Effector memory CD4-positive, alpha-beta T cell (primary cell): Measurements from ENCODE around the gene GSG1L2.

Experiments
- DNase-seq, 3 donors: peaks; one replicate each; pipeline ENCODE4 v3.0.0-alpha.2; 2020
- H3K27ac ChIP-seq: 2 replicates; pipeline ENCODE4 v1.7.0; 2013; ENCODE audit warnings: mild to moderate bottlenecking, low read length, moderate library complexity; ENCODE audit not compliant: insufficient read depth, poor library complexity, severe bottlenecking
- H3K27me3 ChIP-seq: replicated peaks from 2 replicates; pipeline ENCODE4 v1.7.0; 2013; ENCODE audit warnings: mild to moderate bottlenecking, low read length; ENCODE audit not compliant: insufficient read depth, control insufficient read depth, poor library complexity, severe bottlenecking
- H3K36me3 ChIP-seq: 2 replicates; pipeline ENCODE4 v1.7.0; 2013; ENCODE audit warnings: mild to moderate bottlenecking, low read length, moderate library complexity; ENCODE audit not compliant: control insufficient read depth, insufficient read depth
- H3K4me1 ChIP-seq: 2 replicates; pipeline ENCODE4 v1.7.0; 2013; ENCODE audit warnings: low read length, mild to moderate bottlenecking; ENCODE audit not compliant: control insufficient read depth, insufficient read depth, poor library complexity, severe bottlenecking
- H3K4me3 ChIP-seq: 2 replicates; pipeline ENCODE4 v1.7.0; 2013; ENCODE audit warnings: low read length, low read depth, mild to moderate bottlenecking; ENCODE audit not compliant: insufficient read depth, poor library complexity, severe bottlenecking
- H3K9me3 ChIP-seq: 2 replicates; pipeline ENCODE4 v1.7.0; 2013; ENCODE audit warnings: mild to moderate bottlenecking, low read length, moderate library complexity; ENCODE audit not compliant: control insufficient read depth

GSG1L2 gene

GRCh38 chr17:9771465-9771864, 50.4 kb downstream of the GSG1L2 start:
- H3K9me3 ChIP-seq: no peaks in the 10 kb centered on the region
- H3K27ac ChIP-seq: no peak overlapping the region
- no peaks in the 10 kb centered on the region for H3K27me3 ChIP-seq
- no peak for DNase-seq
- no peaks in the 10 kb centered on the region for H3K4me1 ChIP-seq
- H3K36me3 ChIP-seq: no peaks in the 10 kb centered on the region
- H3K4me3 ChIP-seq: no peak overlapping the region

- H3K9me3 ChIP-seq: no peaks in the 10 kb centered on the region
- no peaks in the 10 kb centered on the region for H3K4me1 ChIP-seq
- H3K36me3 ChIP-seq: no peaks in the 10 kb centered on the region
- DNase-seq: no peak
- H3K4me3 ChIP-seq: no peak overlapping the region
- H3K27ac ChIP-seq: no peak overlapping the region
- no peaks in the 10 kb centered on the region for H3K27me3 ChIP-seq
Observed at GRCh38 chr17:9769036-9769695, 52.7 kb downstream of the GSG1L2 start.

- DNase-seq: no peak
- no peak overlapping the region for H3K4me3 ChIP-seq
- H3K36me3 ChIP-seq: no peaks in the 10 kb centered on the region
- H3K27ac ChIP-seq: no peak overlapping the region
- H3K27me3 ChIP-seq: no peaks in the 10 kb centered on the region
- H3K9me3 ChIP-seq: no peaks in the 10 kb centered on the region
- no peaks in the 10 kb centered on the region for H3K4me1 ChIP-seq
Observed at GRCh38 chr17:9768381-9768934, 53.4 kb downstream of the GSG1L2 start.

- Histone ChIP-seq H3K4me1 (no peaks in the 10 kb centered on the region), H3K4me3 (no peak overlapping the region), H3K27ac (no peak overlapping the region), H3K27me3 (no peaks in the 10 kb centered on the region), H3K36me3 (no peaks in the 10 kb centered on the region), H3K9me3 (no peaks in the 10 kb centered on the region)
- DNase-seq: no peak
Observed at GRCh38 chr17:9767432-9767991, 54.4 kb downstream of the GSG1L2 start.

GRCh38 chr17:9766970-9767369, 54.9 kb downstream of the GSG1L2 start:
- H3K4me3 ChIP-seq: no peak overlapping the region
- no peak for DNase-seq
- no peaks in the 10 kb centered on the region for H3K27me3 ChIP-seq
- no peaks in the 10 kb centered on the region for H3K9me3 ChIP-seq
- no peak overlapping the region for H3K27ac ChIP-seq
- H3K4me1 ChIP-seq: no peaks in the 10 kb centered on the region
- H3K36me3 ChIP-seq: no peaks in the 10 kb centered on the region

GRCh38 chr17:9765322-9765721, 56.6 kb downstream of the GSG1L2 start:
- no peaks in the 10 kb centered on the region for H3K9me3 ChIP-seq
- no peaks in the 10 kb centered on the region for H3K27me3 ChIP-seq
- no peaks in the 10 kb centered on the region for H3K36me3 ChIP-seq
- H3K4me1 ChIP-seq: no peaks in the 10 kb centered on the region
- H3K4me3 ChIP-seq: no peak overlapping the region
- no peak overlapping the region for H3K27ac ChIP-seq
- no peak for DNase-seq

GRCh38 chr17:9763643-9764042, 58.2 kb downstream of the GSG1L2 start:
- DNase-seq: no peak
- Histone ChIP-seq H3K4me1 (no peaks in the 10 kb centered on the region), H3K27ac (no peak overlapping the region), H3K36me3 (no peaks in the 10 kb centered on the region), H3K4me3 (no peak overlapping the region), H3K27me3 (no peaks in the 10 kb centered on the region), H3K9me3 (no peaks in the 10 kb centered on the region)

- Histone ChIP-seq H3K9me3 (no peaks in the 10 kb centered on the region), H3K4me3 (no peak overlapping the region), H3K27me3 (no peaks in the 10 kb centered on the region), H3K4me1 (no peaks in the 10 kb centered on the region), H3K27ac (no peak overlapping the region), H3K36me3 (no peaks in the 10 kb centered on the region)
- DNase-seq: no peak
Observed at GRCh38 chr17:9760266-9760665, 61.6 kb downstream of the GSG1L2 start.

- H3K4me1 ChIP-seq: no peaks in the 10 kb centered on the region
- no peak for DNase-seq
- H3K27ac ChIP-seq: no peak overlapping the region
Observed at GRCh38 chr17:9755083-9755482, 66.8 kb downstream of the GSG1L2 start.

More at GRCh38 chr17:9755083-9755482, 66.8 kb downstream of the GSG1L2 start:
- H3K27me3 ChIP-seq: no peaks in the 10 kb centered on the region
- H3K4me3 ChIP-seq: no peak overlapping the region
- no peaks in the 10 kb centered on the region for H3K36me3 ChIP-seq
- no peaks in the 10 kb centered on the region for H3K9me3 ChIP-seq
